NCI-H510A treated with DMSO at 0.1 percent for 48 hours (cell line): ENCODE measurements around the gene FRMD8.
A peak's percentile ranks its signal among the peaks of the same experiment; 100 is the strongest.

ENCODE experiments used
- DNase-seq: peaks from one replicate; lab custom pipeline; 2025; lab: John Stamatoyannopoulos, UW

The FRMD8 gene

GRCh38 chr11:65386307-65387140 is at the start of gene FRMD8:
Gene FRMD8 (plus strand): TSS chr11:65386637. CDS start chr11:65387037, 400 bp downstream.
- DNase-seq: peak; percentile 80

GRCh38 chr11:65338676-65339075 is 47.8 kb upstream of the FRMD8 start:
- no peak for DNase-seq

- no peak for DNase-seq
These were observed 46.2 kb upstream of the FRMD8 start for GRCh38 chr11:65340226-65340625.

GRCh38 chr11:65341856-65342255 is 44.6 kb upstream of the FRMD8 start:
- DNase-seq: no peak

GRCh38 chr11:65351511-65351910 is 34.9 kb upstream of the FRMD8 start:
- no peak for DNase-seq

- no peak for DNase-seq
These were observed 33.7 kb upstream of the FRMD8 start for GRCh38 chr11:65352783-65353182.

GRCh38 chr11:65353376-65353775 is 33.1 kb upstream of the FRMD8 start:
- DNase-seq: no peak

GRCh38 chr11:65353900-65354264 is 32.6 kb upstream of the FRMD8 start:
- peak; percentile 87 for DNase-seq

- peak; percentile 98 for DNase-seq
These were observed 32.0 kb upstream of the FRMD8 start, which contains the start of gene TIGD3 for GRCh38 chr11:65354265-65355012. Gene TIGD3 (plus strand): TSS chr11:65354751. CDS start chr11:65355809, 1,058 bp downstream.

GRCh38 chr11:65355013-65355775 is 31.2 kb upstream of the FRMD8 start:
- peak; percentile 92 for DNase-seq

- peak; percentile 92 for DNase-seq
These were observed 30.6 kb upstream of the FRMD8 start for GRCh38 chr11:65355776-65356393.

- DNase-seq: no peak
These were observed 30.0 kb upstream of the FRMD8 start for GRCh38 chr11:65356394-65356972.

GRCh38 chr11:65357856-65358356 is 28.5 kb upstream of the FRMD8 start:
- no peak for DNase-seq

- no peak for DNase-seq
These were observed 24.0 kb upstream of the FRMD8 start for GRCh38 chr11:65362320-65362931.

- DNase-seq: no peak
These were observed 23.5 kb upstream of the FRMD8 start for GRCh38 chr11:65362966-65363365.

GRCh38 chr11:65363770-65364169 is 22.7 kb upstream of the FRMD8 start:
- DNase-seq: no peak

GRCh38 chr11:65366340-65366773 is 20.1 kb upstream of the FRMD8 start:
- DNase-seq: peak; percentile 89

- no peak for DNase-seq
These were observed 15.8 kb upstream of the FRMD8 start for GRCh38 chr11:65370659-65371049.

GRCh38 chr11:65373839-65374580 is 12.4 kb upstream of the FRMD8 start:
- no peak for DNase-seq

GRCh38 chr11:65375012-65375411 is 11.4 kb upstream of the FRMD8 start:
- DNase-seq: no peak
